GM18951 (cell line): ENCODE results near the gene NGEF.

Source experiments
- POLR2A ChIP-seq: IDR thresholded peaks from 4 replicates; pipeline ENCODE4 v1.6.1; 2011; ENCODE audit warnings: mild to moderate bottlenecking; ENCODE audit not compliant: insufficient read length, insufficient read depth; ENCODE audit errors: extremely low read depth
- in situ Hi-C: fragments of 300-500 bp; cut with MboI; formaldehyde crosslinking; loops from one replicate; pipeline ENCODE4 v1.12.0; 2022; ENCODE audit warnings: low sequenced_read_pairs, mixed read lengths, inconsistent platforms; ENCODE audit not compliant: unreplicated experiment

The NGEF gene

GRCh38 chr2:232973011-232973735, 39.9 kb downstream of the NGEF start:
- no peak for TF ChIP-seq POLR2A
- in situ Hi-C loops: no loop called here

- in situ Hi-C loops: no loop called here
- TF ChIP-seq POLR2A: no peak
Measured at GRCh38 chr2:232971744-232972143, 41.3 kb downstream of the NGEF start.

GRCh38 chr2:232970051-232970450, 43.0 kb downstream of the NGEF start:
- no peak for TF ChIP-seq POLR2A
- in situ Hi-C loops: no loop called here

- in situ Hi-C loops: no loop called here
- no peak for TF ChIP-seq POLR2A
Measured at GRCh38 chr2:232967474-232967873, 45.6 kb downstream of the NGEF start.

- in situ Hi-C loops: no loop called here
- TF ChIP-seq POLR2A: no peak
Measured at GRCh38 chr2:232966122-232966521, 46.9 kb downstream of the NGEF start.

GRCh38 chr2:232963913-232964312, 49.1 kb downstream of the NGEF start:
- no peak for TF ChIP-seq POLR2A
- in situ Hi-C loops: no loop called here

- TF ChIP-seq POLR2A: no peak
- in situ Hi-C loops: no loop called here
Measured at GRCh38 chr2:232960862-232961261, 52.2 kb downstream of the NGEF start.

- no peak for TF ChIP-seq POLR2A
- in situ Hi-C loops: no loop called here
Measured at GRCh38 chr2:232959139-232959538, 53.9 kb downstream of the NGEF start.

GRCh38 chr2:232957657-232958090, 55.4 kb downstream of the NGEF start:
- TF ChIP-seq POLR2A: no peak
- in situ Hi-C loops: no loop called here

GRCh38 chr2:232955856-232956255, 57.2 kb downstream of the NGEF start:
- no peak for TF ChIP-seq POLR2A
- in situ Hi-C loops: no loop called here

GRCh38 chr2:232954691-232955090, 58.4 kb downstream of the NGEF start:
- no peak for TF ChIP-seq POLR2A
- in situ Hi-C loops: no loop called here

GRCh38 chr2:232951891-232952290, 61.2 kb downstream of the NGEF start:
- in situ Hi-C loops: no loop called here
- TF ChIP-seq POLR2A: no peak

GRCh38 chr2:232951181-232951580, 61.9 kb downstream of the NGEF start:
- in situ Hi-C loops: no loop called here
- TF ChIP-seq POLR2A: no peak

- TF ChIP-seq POLR2A: no peak
- in situ Hi-C loops: no loop called here
Measured at GRCh38 chr2:232950751-232951150, 62.3 kb downstream of the NGEF start.

- in situ Hi-C loops: no loop called here
- TF ChIP-seq POLR2A: no peak
Measured at GRCh38 chr2:232949016-232949415, 64.0 kb downstream of the NGEF start.

GRCh38 chr2:232942831-232943230, 70.2 kb downstream of the NGEF start:
- in situ Hi-C loops: no loop called here
- no peak for TF ChIP-seq POLR2A
